Omental fat pad (tissue), 4 donors: ENCODE data around the gene PKN2. TPM values are rescaled to one million over a fixed set of nuclear protein-coding genes. Genes with fewer than 3 reads are reported as not detected.
"Not testable (repeated sequence)": the region's sequence is repeated elsewhere in the genome, so short reads cannot be mapped to it uniquely, and the experiment has no call there.

Experiments used
- ATAC-seq: fragments of 150-250 bp; one replicate; pipeline ENCODE4 v1.9.1; 2016; ENCODE audit warnings: mild to moderate bottlenecking, moderate library complexity; ENCODE audit not compliant: low FRiP score
- DNase-seq: peaks from one replicate; pipeline ENCODE4 v3.0.0-alpha.2; 2019; ENCODE audit warnings: low spot score
- total RNA-seq, 4 donors: library from RNA; depleted of rRNA; stranded (reverse); fragments of >200 nt; gene quantifications; one replicate each; pipeline ENCODE4 v1.1.0, GENCODE V29; 2016
- TF ChIP-seq, protein P1 (sequence below), 3 donors: fragments of 450-650 bp; IDR thresholded peaks; one replicate each; pipeline ENCODE4 v1.5.1; 2016 to 2017; ENCODE audit warnings: antibody characterized with exemption in 3 of 3, mild to moderate bottlenecking in 3 of 3, moderate library complexity in 2 of 3

The PKN2 gene
- total RNA-seq, 4 donors from 2014 or later: 28.8 to 56.6 (median 41.9) TPM

DNA sequence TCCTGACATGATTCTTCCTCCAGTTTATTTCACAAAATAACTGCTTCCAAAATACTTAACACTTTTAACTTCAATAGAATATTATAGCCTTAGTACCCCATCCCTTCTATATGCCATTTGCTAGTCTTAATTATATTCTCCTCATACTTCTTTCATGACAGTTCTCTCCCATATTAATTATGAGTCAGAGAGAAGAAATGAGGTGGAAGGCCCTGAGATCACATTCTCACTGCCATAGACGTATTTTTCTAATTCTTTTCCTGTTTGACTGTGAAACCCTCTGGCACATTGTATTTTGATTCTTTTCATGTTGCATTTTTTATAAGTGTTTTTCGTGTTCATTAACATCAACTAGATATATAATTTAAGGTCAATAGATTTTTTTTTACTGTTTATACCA lies 118.9 kb downstream of the PKN2 start:
- TF ChIP-seq, protein P1, sequence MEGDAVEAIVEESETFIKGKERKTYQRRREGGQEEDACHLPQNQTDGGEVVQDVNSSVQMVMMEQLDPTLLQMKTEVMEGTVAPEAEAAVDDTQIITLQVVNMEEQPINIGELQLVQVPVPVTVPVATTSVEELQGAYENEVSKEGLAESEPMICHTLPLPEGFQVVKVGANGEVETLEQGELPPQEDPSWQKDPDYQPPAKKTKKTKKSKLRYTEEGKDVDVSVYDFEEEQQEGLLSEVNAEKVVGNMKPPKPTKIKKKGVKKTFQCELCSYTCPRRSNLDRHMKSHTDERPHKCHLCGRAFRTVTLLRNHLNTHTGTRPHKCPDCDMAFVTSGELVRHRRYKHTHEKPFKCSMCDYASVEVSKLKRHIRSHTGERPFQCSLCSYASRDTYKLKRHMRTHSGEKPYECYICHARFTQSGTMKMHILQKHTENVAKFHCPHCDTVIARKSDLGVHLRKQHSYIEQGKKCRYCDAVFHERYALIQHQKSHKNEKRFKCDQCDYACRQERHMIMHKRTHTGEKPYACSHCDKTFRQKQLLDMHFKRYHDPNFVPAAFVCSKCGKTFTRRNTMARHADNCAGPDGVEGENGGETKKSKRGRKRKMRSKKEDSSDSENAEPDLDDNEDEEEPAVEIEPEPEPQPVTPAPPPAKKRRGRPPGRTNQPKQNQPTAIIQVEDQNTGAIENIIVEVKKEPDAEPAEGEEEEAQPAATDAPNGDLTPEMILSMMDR (IDR thresholded peaks at IDR 0.05): no peak
- DNase-seq: no peak
- ATAC-seq: no peak

GRCh38 chr1:88803444-88803843 lies 119.4 kb downstream of the PKN2 start:
- ATAC-seq (no peak), DNase-seq (no peak)
- TF ChIP-seq, protein P1 (IDR thresholded peaks at IDR 0.05): no peak

DNA sequence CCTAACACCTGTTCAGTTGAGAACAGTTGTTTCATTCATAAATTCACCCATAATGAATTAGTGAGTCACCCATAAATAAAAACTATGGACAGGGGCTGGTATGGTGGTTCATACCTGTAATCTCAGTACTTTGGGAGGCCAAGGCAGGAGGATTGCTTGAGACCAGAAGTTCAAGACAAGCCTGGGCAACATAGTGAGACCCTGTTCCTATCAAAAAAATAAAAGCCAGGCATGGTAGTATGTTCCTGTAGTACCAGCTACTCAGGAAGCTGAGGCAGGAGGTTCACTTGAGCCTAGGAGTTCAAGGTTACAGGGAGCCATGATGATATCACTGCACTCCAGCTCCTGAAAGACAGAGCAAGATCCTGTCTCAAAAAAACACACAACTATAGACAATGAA lies 128.3 kb downstream of the PKN2 start:
- DNase-seq (no peak), ATAC-seq (no peak)
- TF ChIP-seq, protein P1 (IDR thresholded peaks at IDR 0.05): no peak

DNA sequence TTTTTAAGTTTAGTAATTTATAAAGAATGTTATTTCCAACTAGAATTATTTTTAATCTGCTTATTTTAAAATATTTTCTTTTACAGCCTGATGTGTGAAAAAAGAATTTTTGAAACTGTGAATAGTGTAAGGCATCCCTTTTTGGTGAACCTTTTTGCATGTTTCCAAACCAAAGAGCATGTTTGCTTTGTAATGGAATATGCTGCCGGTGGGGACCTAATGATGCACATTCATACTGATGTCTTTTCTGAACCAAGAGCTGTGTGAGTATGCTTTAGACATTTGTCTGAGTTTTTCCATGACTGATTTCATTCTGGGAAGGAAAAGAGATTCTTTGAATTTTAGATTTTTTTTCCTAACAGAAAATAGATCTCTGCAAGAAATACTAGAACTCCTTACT lies 129.4 kb downstream of the PKN2 start:
- DNase-seq (no peak), ATAC-seq (no peak)
- TF ChIP-seq, protein P1 (IDR thresholded peaks at IDR 0.05): no peak

DNA sequence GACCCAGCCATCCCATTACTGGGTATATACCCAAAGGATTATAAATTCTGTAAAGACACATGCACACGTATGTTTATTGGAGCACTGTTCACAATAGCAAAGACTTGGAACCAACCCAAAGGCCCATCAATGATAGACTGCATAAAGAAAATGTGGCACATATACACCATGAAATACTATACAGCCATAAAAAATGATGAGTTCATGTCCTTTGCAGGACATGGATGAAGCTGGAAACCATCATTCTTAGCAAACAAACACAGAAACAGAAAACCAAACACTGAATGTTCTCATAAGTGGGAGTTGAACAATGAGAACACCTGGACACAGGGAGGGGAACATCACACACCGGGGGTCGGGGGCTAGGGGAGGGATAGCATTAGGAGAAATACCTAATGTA lies 135.6 kb downstream of the PKN2 start:
- not testable (repeated sequence) for ATAC-seq, DNase-seq

DNA sequence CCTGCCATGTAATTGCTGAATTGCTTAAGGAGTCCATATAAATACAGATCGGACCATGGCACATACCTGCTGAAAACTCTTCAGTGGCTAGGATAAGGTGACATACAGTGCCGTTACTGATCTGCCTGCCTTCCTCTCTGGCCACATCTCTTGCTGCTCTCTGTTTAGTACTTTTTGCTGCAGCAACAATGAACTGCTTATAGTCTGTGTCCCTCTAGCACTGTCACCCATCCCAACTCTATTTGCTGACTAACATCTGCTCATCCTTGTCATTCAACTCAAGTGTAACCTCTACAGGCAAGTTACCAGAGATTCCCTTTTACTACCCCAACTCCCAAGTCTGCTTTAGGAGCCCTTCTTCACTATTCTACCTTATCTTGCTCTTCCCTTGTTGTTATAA lies 141.6 kb downstream of the PKN2 start:
- ATAC-seq (no peak), DNase-seq (no peak)
- TF ChIP-seq, protein P1 (IDR thresholded peaks at IDR 0.05): no peak

GRCh38 chr1:88847643-88848042 lies 163.6 kb downstream of the PKN2 start:
- ATAC-seq (no peak), DNase-seq (no peak)
- TF ChIP-seq, protein P1 (IDR thresholded peaks at IDR 0.05): no peak
